GM18519 (cell line): ENCODE data around the gene AKT2.

Source experiments
- ATAC-seq: cut with Tn5 transposase; IDR thresholded peaks from one replicate; pipeline ENCODE4 v1.9.1; 2021; ENCODE audit warnings: mild to moderate bottlenecking, moderate library complexity; ENCODE audit not compliant: unreplicated experiment, low FRiP score

The AKT2 gene

DNA sequence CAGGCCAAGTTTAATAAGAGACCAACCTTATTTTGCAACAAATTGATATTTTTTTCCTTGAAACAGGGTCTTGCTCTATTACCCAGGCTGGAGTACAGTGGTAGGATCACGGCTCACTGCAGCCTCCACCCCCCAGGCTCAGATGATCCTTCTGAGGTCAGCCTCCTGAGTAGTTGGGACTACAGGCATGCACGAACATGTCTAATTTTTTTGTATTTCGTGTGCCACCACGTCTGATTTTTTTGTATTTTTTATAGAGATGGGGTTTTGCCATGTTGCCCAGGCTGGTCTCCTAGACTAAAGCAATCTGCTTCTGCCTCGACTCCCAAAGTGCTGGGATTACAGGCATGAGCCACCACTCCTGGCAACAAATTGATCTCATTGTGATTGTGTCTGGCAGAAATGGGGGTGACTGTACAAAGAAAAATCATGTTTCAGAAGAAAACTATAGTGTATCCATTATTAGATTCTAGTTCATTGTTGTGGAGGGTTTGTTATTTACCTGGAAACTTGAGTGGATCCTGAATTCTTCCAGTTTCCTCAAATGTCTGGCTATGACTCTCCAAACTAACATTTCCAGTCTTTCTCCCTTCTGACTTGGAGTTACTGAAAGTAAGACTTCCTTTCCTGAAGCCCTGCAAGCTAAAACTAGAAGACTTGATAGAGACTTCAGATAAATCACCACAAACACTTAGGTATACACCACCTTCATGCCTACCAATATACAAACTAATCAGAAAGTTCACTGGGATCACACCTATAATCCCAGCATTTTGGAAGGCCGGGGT, 17.3 kb upstream of the AKT2 start:
- no peak for ATAC-seq

DNA sequence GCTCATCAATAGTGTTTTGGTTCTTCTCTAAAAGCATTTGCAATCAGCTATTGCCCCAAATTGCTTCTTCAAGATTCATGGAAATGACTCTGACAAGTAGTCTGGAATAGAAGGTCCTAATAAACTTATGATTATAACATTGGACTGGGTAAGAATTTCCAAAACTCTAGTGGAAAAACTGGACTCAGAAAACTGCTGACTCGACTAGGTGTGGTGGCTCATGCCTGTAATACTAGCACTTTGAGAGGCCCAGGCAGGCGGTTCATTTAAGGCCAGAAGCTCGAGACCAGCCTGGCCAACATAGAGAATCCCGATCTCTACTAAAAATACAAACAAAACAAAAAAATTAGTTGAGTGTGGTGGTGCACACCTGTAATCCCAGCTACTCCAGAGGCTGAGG, 15.5 kb upstream of the AKT2 start:
- no peak for ATAC-seq

DNA sequence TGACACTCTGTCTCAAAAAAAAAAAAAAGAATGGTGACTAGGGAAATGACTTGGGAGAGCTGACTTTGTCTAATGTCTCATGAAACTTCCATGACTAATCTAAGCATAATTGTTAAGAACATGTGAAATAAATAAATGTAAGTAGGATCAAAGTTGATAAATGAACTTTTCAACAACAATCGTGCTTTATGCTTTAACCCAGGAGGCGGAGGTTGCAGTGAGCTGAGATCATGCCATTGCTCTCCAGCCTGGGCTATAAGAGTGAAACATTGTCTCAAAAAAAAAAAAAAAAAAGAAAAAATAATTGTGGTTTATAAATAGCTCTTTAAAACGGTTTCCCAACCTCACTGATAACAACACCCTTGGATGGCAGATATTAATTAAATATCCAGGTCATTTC, 12.9 kb upstream of the AKT2 start:
- ATAC-seq, result no peak

DNA sequence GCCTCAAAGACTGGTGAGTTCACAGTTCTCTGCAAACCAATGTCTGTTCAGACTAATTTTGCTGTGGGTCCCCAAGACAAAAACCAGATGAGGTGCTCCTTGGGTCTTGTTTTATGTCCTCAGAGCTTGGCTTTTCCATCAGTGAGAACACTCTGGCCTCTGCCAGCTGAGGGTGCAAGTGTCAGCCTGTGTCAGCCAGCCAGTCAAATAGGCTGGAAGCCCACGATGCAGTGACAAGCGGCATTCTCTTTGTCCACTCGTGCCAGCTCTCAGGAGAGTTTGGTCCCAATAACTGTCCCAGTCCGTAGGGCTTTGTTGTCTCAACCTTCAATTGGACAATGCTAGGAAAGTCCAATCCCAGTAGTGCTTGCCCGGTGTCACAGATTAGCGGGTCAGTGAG, 9.4 kb upstream of the AKT2 start:
- no peak for ATAC-seq

DNA sequence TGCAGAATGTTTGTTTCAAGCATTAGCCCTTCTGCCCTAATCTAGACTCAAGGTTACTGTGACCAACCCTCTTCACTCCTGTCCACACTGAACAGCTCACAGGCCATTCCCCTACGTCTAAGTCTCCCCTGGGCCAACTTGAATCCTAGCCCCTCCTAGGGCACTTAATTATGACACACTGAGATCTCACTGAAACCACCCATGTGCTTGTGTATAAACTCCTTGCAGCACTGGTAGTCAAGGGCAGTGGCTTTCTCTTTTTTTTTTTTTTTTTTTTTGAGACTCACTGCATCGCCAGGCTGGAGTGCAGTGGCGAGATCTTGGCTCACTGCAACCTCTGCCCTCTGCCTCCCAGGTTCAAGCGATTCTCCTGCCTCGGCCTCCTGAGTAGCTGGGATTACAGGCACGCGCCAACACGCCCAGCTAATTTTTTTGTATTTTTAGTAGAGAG, 1.9 kb upstream of the AKT2 start:
- no peak for ATAC-seq

DNA sequence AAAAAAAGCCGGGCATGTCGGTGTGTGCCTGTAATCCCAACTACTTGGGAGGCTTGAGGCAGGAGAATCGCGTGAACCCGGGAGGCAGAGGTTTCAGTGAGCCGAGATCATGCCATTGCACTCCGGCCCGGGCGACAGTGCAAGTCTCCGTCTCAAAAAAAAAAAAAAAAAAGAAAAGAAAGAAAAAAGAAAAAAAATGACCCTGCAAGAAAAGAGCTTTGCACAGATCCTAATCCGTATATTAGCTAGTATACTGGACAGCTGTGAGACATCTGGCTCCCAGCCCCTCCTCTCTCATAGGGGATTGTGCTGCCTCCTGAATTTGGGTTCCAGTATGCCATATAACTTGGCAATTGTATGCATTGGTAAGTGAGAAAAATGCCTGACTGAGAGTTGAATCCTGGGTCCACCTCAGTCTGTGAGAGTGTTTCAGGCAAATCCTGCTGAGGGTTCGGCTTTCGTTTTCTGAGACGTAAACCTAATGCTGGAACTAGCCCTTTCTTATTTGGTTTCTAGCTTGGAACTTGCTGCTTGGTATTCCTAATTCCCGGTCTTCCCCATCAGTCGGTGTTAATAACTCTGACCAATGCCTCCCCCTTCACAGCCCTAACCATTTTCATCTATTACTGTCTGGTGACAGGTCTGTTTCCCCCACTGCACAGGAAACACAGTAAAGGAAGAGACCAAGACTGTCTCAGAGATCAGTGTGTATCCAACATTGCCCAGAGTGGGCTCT, 1.3 kb upstream of the AKT2 start:
- ATAC-seq, result no peak

DNA sequence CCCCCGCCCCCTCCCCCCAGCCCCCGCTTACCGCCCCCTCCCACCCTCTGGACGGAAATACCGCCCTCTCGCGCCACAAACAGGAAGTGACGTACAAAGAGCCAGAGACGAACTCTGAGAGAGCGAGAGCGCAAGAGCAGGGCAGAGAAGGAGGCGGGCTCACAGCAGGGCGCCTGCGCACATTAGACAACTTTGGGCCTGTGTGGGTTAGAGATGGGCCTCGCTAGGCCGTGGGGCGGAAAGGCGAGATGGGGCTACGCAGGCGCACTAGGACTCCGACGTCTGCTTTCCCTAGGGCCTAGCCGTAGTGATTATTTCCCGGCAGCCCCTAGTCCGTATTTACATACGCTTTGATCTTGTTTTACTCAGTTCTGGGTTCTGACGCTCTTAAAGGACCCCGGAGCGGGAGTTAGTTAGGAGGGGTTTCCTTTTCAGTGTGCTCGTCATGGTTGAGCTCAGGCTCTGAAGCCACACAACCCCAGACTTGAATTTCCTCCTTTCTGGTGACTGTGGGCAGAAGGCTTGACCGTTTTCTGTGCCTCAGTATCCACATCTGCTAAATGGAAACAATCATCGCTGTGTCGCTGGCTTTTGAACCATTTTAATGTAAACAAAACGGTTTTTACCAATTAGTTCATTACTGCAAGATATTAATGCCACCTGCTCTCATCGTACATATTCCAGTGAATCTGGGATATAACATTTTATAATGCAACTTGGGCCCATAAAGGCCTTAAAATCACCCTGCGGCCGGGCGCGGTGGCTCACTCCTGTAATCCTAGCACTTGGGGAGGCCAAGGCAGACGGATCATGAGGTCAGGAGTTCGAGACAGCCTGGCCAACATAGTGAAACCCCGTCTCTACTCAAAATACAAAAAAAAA, 449 bp upstream of the AKT2 start:
- peak; percentile 68 for ATAC-seq

DNA sequence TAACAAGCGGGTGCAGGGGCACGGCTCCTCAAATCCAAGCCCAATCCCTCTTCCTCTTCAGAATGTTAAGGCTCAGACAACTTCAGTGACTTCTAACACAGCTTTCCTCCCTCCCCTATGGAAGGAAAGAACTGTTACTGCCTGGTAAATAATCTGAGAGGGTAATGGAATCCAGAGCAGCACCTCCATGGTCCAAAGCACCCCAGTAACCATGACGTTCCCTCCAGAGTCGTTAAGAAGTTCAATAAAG, 969 bp downstream of the AKT2 start:
- ATAC-seq, result no peak

DNA sequence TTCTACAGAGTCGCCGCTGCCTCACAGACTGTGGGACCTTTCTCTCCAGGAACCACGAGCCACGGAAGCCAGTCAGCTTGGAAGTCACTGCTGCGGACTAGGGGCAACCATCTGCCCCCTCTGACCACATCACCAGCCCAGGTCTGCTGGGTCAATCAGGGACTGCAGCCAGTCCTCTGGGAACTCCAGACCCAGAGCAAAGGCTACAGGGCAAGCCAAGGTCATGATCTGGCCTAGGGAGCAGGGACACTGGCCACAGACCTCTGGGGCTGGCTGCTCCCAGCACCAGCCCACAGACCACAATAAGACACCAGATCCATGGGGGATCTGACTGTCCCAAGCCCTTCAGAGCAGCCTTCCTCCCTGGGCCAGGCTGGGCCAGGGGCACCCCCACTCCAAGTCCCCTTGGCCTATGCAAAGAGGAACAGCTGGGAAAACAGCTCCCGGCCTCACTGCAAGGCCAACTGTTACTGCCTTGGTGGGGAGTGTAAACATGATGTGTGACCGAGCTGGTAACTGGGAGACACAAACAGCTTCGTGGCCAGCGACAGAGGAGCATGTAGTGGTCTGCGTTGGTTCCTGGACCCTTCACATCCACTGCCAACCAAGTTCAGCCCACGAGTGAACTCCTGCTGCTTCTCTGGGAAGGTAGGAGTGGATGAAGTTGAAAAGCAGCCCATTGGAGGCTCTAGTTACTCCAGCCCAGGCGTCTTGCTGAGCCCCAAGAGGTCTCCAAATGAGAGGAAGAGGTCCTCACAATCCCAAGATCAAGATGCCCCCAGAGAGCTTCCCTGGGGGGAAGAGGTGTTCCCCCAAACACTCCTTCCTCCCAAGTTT, 1.5 kb downstream of the AKT2 start:
- ATAC-seq, result no peak

DNA sequence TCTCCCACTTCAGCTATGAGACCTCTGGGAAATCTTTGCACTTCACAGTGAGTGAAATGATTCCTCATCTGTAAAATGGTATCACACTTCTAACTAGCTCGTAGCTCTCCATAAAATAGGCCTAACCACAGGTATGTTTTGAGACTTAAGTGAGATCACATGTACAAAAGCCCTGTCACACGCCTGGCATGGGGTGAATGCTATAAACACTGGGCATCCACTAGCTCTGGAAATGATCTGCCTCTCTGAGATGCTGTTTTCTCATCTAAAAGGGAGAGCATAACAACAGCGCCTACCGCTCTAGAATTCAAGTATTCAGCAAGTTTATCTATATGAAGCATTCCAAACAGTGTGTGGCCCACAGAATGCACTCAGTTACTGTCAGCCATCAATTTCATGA, 2.2 kb downstream of the AKT2 start:
- no peak for ATAC-seq

DNA sequence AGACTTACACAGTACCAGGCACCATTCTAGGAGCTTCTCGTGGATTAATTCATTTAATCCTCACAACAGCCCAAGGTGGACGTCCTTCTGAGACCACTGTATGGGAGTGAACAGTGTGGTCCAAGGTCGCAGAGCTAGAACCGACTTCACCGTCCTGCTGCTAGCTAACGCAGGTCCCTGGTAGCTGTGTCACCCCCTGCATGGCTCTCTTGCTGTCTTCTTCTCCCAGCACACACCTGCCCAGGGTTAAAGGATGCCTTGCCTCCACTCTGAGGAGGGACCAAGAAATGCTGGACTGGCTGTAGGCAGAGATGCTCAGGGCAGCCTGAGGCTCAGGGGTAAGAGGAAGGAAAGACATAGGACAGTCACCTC, 3.0 kb downstream of the AKT2 start:
- ATAC-seq, result no peak

DNA sequence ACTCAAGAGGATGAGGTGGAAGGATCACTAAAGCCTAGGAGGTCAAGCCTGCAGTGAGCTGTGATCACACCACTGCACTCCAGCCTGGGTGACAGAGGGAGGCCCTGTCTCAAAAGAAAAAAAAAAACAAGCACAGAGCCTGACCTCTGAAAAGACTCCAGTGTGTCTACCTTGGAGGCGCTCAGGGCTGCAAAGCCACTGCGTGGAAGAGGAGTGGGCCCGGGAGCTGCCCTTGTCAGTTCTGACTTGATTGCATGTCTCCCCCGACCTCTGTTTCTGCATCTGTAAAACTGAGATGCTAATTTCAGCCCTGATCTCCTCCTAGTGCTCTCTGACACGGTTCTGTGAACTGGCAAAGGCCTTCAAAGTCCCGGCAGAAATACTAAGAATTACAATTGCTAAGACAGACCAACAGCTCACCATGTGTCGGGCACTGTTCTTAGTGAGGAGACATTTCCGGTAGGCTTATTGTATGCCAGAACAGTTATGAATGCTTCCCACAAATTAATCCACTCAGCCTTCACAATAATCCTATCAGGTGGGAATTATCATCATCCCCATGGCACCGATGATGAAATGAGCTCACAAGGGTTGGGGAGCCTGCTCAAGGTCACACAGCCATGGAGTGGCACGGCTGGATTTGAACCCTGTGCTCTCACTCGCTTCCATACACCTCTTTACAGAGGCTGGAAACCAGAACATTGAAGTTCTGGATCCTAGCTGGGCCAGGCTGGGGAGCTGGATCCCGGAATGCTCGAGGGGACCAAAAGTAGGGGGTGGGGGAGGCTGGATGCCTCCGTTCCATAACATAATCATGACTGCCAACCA, 3.5 kb downstream of the AKT2 start:
- ATAC-seq, result no peak

DNA sequence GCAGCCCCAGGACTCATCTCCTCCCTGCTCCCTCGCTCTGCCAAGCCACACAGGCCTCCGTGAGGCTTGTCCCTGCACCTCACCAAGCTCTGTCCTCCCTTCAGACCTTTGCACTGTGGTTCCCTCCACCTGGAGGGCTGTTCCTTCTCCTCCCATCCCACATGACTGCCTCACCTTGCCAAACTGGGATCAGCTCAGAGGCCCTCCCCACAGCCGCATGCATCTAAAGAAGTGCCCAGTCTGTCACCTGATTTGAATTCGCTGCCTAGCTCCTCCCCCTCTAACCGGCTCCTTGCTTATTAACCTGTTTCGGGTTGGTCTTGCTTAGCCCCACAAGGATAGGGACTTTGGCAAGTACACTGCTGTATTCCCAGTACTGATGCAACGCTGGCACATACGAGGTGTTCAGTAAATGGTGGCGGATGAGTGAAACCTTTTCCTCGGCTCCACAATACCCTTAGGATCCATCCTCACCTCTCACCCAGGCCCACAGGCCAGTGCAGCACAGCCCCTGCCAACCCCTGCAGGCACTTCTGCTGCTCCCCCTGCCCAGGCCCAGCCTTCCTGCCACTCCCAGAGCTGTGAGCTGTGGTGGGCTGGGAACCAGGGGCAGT, 4.4 kb downstream of the AKT2 start:
- no peak for ATAC-seq

DNA sequence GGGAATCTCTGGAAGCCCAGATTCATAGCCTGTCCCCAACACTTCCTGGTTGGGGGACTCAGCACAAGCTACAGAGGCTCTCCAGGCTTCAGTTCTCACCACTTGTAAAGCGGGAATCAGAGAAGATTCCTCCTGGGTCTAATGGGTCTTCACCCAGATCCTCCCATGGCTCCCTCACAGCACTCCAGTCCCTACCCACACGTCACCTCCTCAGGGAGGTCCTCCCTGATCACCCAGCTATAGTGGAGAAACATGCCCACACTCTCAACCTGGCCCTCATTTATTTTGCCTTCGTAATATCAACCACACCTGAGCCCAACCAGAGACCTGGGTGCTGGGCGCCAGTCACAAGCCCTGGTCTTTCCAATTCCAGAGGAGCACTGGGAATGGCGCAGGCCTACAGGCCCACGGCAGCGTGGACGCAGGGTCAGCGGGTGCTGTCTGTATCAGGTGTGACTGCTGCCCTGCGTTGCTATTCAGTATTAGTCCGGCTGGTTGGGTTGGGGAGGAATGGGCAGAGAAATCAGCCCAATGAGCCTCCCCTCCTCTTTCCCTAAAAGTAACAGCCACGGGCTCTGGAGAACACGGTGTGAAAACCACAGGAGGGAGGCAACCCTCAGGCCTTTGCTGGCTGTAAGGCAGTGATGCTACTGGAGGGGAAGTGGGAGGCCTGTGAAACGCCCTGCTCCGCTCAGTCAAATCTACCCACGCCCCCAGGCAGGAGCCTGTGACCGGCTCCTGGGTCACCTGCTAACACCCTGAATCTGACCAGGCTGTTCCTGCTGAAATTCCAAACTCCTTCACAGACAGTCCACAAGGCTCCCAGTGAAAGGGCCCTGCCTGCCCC, 5.2 kb downstream of the AKT2 start:
- no peak for ATAC-seq

DNA sequence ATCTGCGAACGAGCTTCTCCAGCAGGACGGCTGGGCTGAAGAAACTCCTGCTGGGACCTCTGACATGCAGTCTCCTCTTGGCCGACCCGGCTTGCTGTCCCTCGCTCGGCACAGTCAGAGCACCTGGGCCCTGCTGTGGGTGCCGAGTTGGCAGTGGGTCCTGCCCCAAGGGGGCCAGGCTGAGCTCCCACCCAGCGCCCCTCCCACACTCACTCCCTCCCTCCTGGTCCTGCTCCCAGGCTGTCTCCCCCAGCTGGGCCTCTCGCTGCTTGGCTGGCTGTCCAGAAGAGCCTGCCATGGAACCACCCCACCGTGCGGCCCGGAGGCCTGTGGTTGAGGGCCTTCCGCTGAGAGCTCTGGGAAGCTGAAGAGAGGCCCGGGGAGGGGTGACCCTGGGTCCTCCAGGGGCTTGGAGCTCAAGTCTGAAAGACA, 6.0 kb downstream of the AKT2 start:
- no peak for ATAC-seq

DNA sequence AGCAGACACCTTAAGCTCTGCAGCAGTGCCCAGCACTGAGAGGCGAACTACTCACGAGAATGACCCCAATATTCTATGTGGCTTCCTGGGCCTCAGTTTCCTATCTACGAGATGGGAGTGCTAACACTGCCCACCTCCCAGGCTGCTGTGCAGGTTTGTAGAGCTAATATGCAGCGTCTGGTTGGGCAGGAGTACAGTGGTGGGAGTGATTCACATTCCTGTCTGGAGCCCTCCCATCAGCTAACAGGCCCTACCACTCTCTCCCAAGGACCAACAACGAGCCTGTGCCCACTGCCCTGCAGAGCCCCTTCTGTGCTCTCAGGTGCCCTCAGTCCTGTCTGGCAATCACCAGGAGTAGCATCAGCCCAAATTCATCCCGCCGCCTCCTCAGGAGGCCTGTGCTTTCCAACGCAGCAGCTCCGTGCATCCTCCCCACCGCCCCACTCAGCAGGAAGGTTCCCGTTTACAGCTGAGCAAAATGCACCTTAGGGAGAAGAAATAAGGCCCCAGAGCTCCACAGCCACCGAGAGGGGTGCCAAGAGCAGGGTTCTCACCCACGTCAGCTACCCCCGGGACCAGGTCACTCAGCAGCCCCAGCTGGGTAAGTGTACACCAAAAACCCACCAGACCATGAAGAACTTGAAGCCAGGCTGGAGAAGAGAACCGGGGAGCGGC, 6.6 kb downstream of the AKT2 start:
- ATAC-seq, result no peak

DNA sequence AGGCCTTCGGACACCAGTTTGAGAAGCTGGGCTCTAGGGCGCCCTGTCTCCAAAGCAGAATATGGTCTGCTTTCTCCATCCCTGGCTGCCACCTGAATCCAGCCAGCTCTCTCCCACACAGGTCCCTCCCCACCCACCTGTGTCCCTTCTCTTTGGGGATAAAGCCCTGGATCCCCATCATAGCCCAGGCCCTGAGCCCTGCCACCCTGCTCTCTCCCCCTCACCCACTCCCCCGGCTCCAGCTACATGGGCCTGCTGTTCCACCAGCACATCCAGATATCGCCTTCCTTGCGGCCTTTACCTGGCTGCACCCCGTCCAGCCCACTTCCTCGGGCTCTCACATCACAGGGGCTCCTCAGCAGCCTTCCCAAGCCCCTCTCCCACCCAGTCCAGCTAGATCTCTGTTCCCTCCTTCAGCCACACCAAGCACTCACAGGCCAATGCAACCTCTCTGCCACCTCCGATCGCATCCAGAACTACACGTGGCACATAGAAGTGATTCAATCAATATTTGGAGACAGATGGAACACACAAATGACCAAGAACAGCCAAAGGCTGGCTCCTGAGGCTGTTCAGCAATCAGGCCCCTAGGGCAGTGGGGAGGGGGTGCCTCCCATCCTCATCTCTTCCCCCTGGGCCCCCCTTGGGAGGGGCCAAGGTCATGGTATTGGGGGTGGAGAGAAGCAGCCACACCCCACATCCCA, 7.6 kb downstream of the AKT2 start:
- ATAC-seq, result no peak
